K562 (cell line): ENCODE measurements around the gene SLC15A3. TPM values are rescaled to one million over a fixed set of nuclear protein-coding genes. Genes with fewer than 3 reads are reported as not detected.

Source experiments
- CBFA2T2 ChIP-seq: fragments of 450-650 bp; conservative IDR thresholded peaks from 2 replicates; pipeline ENCODE4 v1.6.1; 2017; ENCODE audit warnings: mild to moderate bottlenecking
- CHD2 ChIP-seq: IDR thresholded peaks from 2 replicates; pipeline ENCODE4 v1.6.1; 2011; ENCODE audit warnings: low read depth, low read length
- EP300 ChIP-seq: IDR thresholded peaks from 2 replicates; pipeline ENCODE4 v1.6.1; 2012; ENCODE audit warnings: low read length, improper control_type of control experiment
- ESRRB ChIP-seq: fragments of 250-450 bp; sonication (Bioruptor Pico); IDR thresholded peaks from 2 replicates; pipeline ENCODE4 v1.5.0; 2020; ENCODE audit warnings: mild to moderate bottlenecking, moderate library complexity, borderline replicate concordance
- GATA2 ChIP-seq: sonication (generic); formaldehyde crosslinking; IDR thresholded peaks from 2 replicates; pipeline ENCODE4 v1.4.0; 2020; ENCODE audit warnings: mild to moderate bottlenecking, missing genetic modification reagents
- HBP1 ChIP-seq: fragments of 450-650 bp; formaldehyde crosslinking; IDR thresholded peaks from 2 replicates; pipeline ENCODE4 v1.4.0; 2022; ENCODE audit warnings: missing genetic modification characterization
- HDAC3 ChIP-seq: fragments of 450-650 bp; IDR thresholded peaks from 2 replicates; pipeline ENCODE4 v1.6.1; 2018; ENCODE audit warnings: borderline replicate concordance, mild to moderate bottlenecking, moderate library complexity; ENCODE audit not compliant: partially characterized antibody
- HES1 ChIP-seq: fragments of 450-650 bp; IDR thresholded peaks from 2 replicates; pipeline ENCODE4 v1.6.1; 2016; ENCODE audit warnings: low read depth, mild to moderate bottlenecking, moderate library complexity
- IFI16 ChIP-seq: fragments of 250-450 bp; sonication (Bioruptor Pico); IDR thresholded peaks from 2 replicates; pipeline ENCODE4 v2.1.2; 2022; ENCODE audit warnings: mild to moderate bottlenecking, inconsistent platforms
- ILF3 ChIP-seq: fragments of 450-650 bp; IDR thresholded peaks from 2 replicates; pipeline ENCODE4 v1.6.1; 2018; ENCODE audit warnings: antibody characterized with exemption, mild to moderate bottlenecking, moderate library complexity, borderline replicate concordance
- OTX1 ChIP-seq: fragments of 450-650 bp; formaldehyde crosslinking; IDR thresholded peaks from 2 replicates; pipeline ENCODE4 v1.4.0; 2022; ENCODE audit warnings: mild to moderate bottlenecking
- PHF8 ChIP-seq: fragments of 200-600 bp; sonication (generic); IDR thresholded peaks from 2 replicates; pipeline ENCODE4 v1.6.1; 2012; ENCODE audit warnings: mixed run types, mild to moderate bottlenecking, inconsistent platforms, low read length, moderate library complexity, borderline replicate concordance
- PKNOX1 ChIP-seq: fragments of 450-650 bp; IDR thresholded peaks from 2 replicates; pipeline ENCODE4 v1.6.1; 2016
- POLR2A ChIP-seq: fragments of 450-650 bp; conservative IDR thresholded peaks from 2 replicates; pipeline ENCODE4 v1.6.1; 2016
- RAD51 ChIP-seq: fragments of 450-650 bp; IDR thresholded peaks from 2 replicates; pipeline ENCODE4 v1.7.1; 2016; ENCODE audit warnings: low read depth, mild to moderate bottlenecking, borderline replicate concordance
- RBM14 ChIP-seq: fragments of 200-400 bp; formaldehyde crosslinking; IDR thresholded peaks from 2 replicates; pipeline ENCODE4 v1.6.1; 2018; ENCODE audit warnings: low read depth, mild to moderate bottlenecking, low read length, moderate library complexity, borderline replicate concordance; ENCODE audit not compliant: insufficient read depth
- SMARCE1 ChIP-seq: fragments of 450-650 bp; IDR thresholded peaks from 2 replicates; pipeline ENCODE4 v1.7.1; 2016; ENCODE audit warnings: mild to moderate bottlenecking
- SUPT5H ChIP-seq: fragments of 450-650 bp; IDR thresholded peaks from 2 replicates; pipeline ENCODE4 v1.6.1; 2016
- TAL1 ChIP-seq: fragments of 450-650 bp; IDR thresholded peaks from 2 replicates; pipeline ENCODE4 v1.6.1; 2016; ENCODE audit warnings: mild to moderate bottlenecking
- TOE1 ChIP-seq, 2 experiments: fragments of 450-650 bp in 1 of 2; sonication (generic) in 1 of 2; formaldehyde crosslinking in 1 of 2; IDR thresholded peaks; 2 replicates each; pipeline versions ENCODE4 v1.7.1 to v1.8.0; 2016 to 2022; ENCODE audit warnings: borderline replicate concordance in 2 of 2, mild to moderate bottlenecking in 2 of 2, antibody characterized with exemption in 1 of 2, inconsistent platforms in 1 of 2, low read depth in 1 of 2, missing genetic modification reagents in 1 of 2, moderate library complexity in 1 of 2
- USF1 ChIP-seq: sonication (generic); formaldehyde crosslinking; IDR thresholded peaks from 2 replicates; pipeline ENCODE4 v1.9.0; 2022; ENCODE audit warnings: mild to moderate bottlenecking, missing genetic modification reagents
- USF2 ChIP-seq: sonication (generic); formaldehyde crosslinking; IDR thresholded peaks from 2 replicates; pipeline ENCODE4 v1.5.0; 2020; ENCODE audit warnings: missing genetic modification reagents
- ZNF232 ChIP-seq: sonication (generic); formaldehyde crosslinking; IDR thresholded peaks from 2 replicates; pipeline ENCODE4 v1.8.0; 2022; ENCODE audit warnings: mild to moderate bottlenecking, missing genetic modification reagents
- ZNF311 ChIP-seq: fragments of 250-450 bp; sonication (Bioruptor Pico); IDR thresholded peaks from 2 replicates; pipeline ENCODE4 v1.4.0; 2020; ENCODE audit warnings: mild to moderate bottlenecking, moderate library complexity
- ZNF830 ChIP-seq: fragments of 250-450 bp; sonication (Bioruptor Pico); IDR thresholded peaks from 2 replicates; pipeline ENCODE4 v1.5.0; 2021; ENCODE audit warnings: mild to moderate bottlenecking
- polyA plus RNA-seq, 8 experiments: library from polyadenylated mRNA; depleted of rRNA in 4 of 8; stranded (reverse) in 5 of 8; unstranded in 3 of 8; fragments of >200 nt; fragmentation: Nextera tagmentation in 2 of 8; fragmentation: Illumina TruSeq in 1 of 8; extraction: Ambion mirVana in 2 of 8; extraction: Trizol in 1 of 8; gene quantifications; 2 replicates each; pipeline versions ENCODE4 v1.2.1 to v1.2.3, GENCODE V29; 2011 to 2014; ENCODE audit warnings: inconsistent platforms in 1 of 8, missing spikeins in 1 of 8
- total RNA-seq, 7 experiments: library from RNA; depleted of rRNA in 6 of 7; stranded (reverse); fragments of >200 nt in 6 of 7; fragmentation: Illumina TruSeq in 2 of 7; extraction: Trizol in 2 of 7; gene quantifications; 2 replicates each; pipeline versions ENCODE4 v1.2.1 to v1.2.3, GENCODE V29; 2011 to 2021; ENCODE audit warnings: low replicate concordance in 1 of 7

Gene SLC15A3
- total and polyA plus RNA-seq, 9 of the 15 experiments (the other 6 are each of a cell fraction or from before 2014, with no cell fraction given): 0.07 to 0.27 TPM; not detected in 7

GRCh38 chr11:60889869-60890311 lies 62.1 kb downstream of the SLC15A3 start (continued):
- no peak for TF ChIP-seq PHF8
- TF ChIP-seq HDAC3: no peak
- TF ChIP-seq IFI16 (CRISPR knock-in tag): no peak
- TF ChIP-seq ZNF830 (CRISPR knock-in tag): no peak
- no peak for TF ChIP-seq ZNF232 (CRISPR knock-in tag)
- no peak for TF ChIP-seq RBM14
- TF ChIP-seq ZNF311: no peak
- TF ChIP-seq TAL1: no peak
- TF ChIP-seq EP300: no peak
- TF ChIP-seq HES1: no peak
- TF ChIP-seq POLR2A: peak; percentile 56; the same call in 1 of the 2 replicates
- TF ChIP-seq USF1: peak; percentile 78
- 0 out of 2 replicates have a peak, but pooled peaks have one; percentile 47 for TF ChIP-seq HBP1
- no peak for TF ChIP-seq SMARCE1
- TF ChIP-seq SUPT5H: peak; percentile 62
- no peak for TF ChIP-seq ILF3
- TF ChIP-seq PKNOX1: peak; percentile 70
- no peak for TF ChIP-seq CHD2
- TF ChIP-seq ESRRB (CRISPR knock-in tag): no peak
- no peak for TF ChIP-seq OTX1 (CRISPR knock-in tag)
- peak; percentile 91 for TF ChIP-seq RAD51
- peak; percentile 78 for TF ChIP-seq USF2
- no peak for TF ChIP-seq GATA2 (CRISPR knock-in tag)
- TF ChIP-seq CBFA2T2: peak; percentile 63
- peak; percentile 94 for TF ChIP-seq TOE1 (IDR thresholded peaks at IDR 0.05; ENCODE audit: borderline replicate concordance)
- no peak for TF ChIP-seq TOE1 (CRISPR knock-in tag; IDR thresholded peaks at IDR 0.05; ENCODE audit: borderline replicate concordance, low read depth)
- TF ChIP-seq, all 486 proteins: peak for 12
